HG02571 (cell line): Measurements from ENCODE around the gene SP7.
"Not testable (repeated sequence)": the region's sequence is repeated elsewhere in the genome, so short reads cannot be mapped to it uniquely, and the experiment has no call there.

Source experiments
- ATAC-seq: cut with Tn5 transposase; IDR thresholded peaks from one replicate; pipeline ENCODE4 v1.9.1; 2021; ENCODE audit warnings: mild to moderate bottlenecking, moderate library complexity; ENCODE audit not compliant: unreplicated experiment

SP7 gene

GRCh38 chr12:53336181-53336681, at the start of gene SP7:
SP7 (minus strand) TSS chr12:53336354; CDS start chr12:53335646, 708 bp downstream.
- no peak for ATAC-seq

- ATAC-seq: no peak
Measured at GRCh38 chr12:53383258-53383657, 47.1 kb upstream of the SP7 start.

- ATAC-seq: no peak
Measured at GRCh38 chr12:53381731-53382630, 45.8 kb upstream of the SP7 start.

- no peak for ATAC-seq
Measured at GRCh38 chr12:53380794-53381730, 44.9 kb upstream of the SP7 start.

DNA sequence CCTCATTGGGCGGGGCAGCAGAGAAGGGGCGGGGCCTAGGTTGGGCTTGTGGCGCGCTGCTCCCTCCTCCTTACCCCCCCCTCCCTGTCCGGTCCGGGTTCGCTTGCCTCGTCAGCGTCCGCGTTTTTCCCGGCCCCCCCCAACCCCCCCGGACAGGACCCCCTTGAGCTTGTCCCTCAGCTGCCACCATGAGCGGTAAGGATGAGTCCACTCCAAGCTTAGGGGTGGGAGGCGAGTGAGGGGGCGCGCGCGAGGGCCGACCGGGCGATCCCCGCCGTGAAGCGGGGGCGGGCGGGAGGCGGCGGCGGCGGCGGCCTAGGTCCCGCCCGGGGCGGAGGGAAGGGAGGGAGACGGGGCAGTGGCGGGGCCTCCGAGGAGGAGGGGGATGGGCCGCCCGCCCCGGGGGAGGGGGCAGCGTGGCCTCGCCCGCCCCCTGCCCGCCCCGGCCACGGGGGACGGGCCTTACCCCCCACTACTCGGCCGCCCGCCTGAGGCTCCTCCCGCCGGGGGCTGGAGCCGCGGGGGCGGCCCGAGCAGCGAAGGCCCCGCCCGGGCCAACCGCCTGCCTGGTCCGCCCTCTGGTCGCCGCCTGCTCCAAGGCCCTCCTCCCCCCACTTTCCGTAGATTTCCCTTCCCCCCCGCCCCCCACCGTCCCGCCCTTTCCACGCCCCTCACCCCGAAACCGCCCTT, 44.1 kb upstream of the SP7 start, which contains the start of gene SP1:
SP1 (plus strand) TSS at position 73 of the 690 bp plus-strand sequence; CDS start at position 189, 116 bp downstream.
- peak; percentile 33 for ATAC-seq

GRCh38 chr12:53379389-53380103, 43.4 kb upstream of the SP7 start:
- peak; percentile 66 for ATAC-seq

DNA sequence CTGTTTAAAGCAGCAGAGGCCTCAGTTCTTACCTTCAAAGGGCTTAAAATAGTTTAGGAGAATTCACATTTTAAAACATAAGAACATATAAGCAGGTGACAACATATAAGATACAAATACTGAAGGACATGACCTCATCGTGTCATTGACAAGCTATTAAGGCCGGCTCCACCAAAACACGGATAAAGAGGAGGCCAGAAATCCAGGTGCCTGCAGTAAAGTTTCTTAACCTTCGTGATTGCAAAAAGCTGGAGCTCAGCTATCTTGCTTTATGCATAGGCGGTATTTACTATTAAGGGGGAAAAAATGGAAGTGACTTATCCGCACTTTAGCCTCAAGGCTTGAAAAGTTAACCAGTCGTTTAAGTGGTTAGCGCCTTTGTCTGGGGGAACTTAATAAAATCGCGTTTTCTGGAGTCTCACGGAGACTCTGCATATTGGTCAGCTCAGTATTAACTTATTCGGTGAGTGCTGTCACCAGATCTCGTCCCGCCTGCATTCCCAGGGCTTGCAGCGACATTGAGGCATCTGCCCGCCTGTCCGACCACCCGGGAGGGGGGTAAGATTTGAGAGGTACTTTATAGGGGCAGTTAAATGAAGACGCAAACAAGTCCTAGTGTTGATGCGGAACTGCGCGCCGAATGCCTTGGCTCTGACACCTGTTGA, 42.7 kb upstream of the SP7 start:
- no peak for ATAC-seq

DNA sequence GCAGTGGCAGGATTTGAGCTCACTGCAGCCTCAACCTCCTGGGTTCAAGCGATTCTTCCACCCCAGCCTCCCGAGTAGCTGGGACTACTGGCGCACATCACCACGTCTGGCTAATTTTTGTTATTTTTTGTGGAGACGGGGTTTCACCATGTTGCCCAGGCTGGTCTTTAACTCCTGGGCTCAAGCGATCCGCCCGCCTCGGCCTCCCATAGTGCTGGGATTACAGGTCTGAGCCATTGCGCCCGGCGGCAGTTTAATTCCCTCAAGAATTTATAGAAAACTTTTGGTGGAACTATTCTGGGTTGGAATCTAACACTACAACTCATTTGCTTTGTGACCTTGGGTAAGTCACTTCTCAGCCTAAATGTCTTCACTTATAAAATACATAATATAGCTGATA, 42.1 kb upstream of the SP7 start:
- ATAC-seq: no peak

DNA sequence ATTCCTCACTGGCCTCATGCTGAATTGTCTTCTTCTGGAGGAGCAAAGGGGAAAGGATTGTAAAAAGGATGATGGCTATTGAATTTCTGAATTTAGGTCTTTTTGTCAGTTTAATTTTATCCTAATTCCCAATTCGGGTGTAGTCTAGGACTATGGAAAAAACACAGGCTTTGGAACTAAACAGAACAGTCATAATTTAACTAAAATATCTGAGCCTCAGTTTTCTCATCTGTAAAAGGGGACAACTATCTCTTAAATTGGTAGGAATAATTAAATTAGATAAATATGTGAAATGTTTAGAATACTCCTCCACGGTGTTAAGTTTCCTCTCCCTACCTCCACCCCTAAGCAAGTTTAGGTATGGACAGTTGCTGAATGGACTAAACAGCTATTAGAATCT, 40.6 kb upstream of the SP7 start:
- no peak for ATAC-seq

- not testable (repeated sequence) for ATAC-seq
Measured at GRCh38 chr12:53374277-53374676, 38.1 kb upstream of the SP7 start.

DNA sequence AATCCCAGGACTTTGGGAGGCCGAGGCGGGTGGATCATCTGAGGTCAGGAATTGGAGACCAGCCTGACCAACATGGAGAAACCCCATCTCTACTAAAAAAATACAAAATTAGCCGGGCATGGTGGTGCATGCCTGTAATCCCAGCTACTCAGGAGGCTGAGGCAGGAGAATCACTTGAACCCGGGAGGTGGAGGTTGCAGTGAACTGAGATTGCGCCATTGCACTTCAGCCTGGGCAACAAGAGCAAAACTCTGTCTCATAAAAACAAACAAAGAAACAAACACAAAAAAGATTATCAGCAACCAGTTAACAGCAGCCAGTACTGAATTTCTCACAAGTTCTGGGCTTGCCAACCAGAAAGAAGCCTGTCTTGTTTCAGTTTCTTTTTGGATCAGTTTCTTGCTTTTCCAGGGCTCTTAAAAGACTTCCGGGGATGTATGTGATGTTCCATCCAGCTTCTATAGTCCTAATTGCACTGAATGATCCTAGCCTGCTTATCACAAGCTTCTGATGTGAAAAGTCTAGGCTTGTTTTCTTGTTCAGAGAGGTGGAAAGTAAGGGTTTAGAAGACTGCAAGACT, 37.5 kb upstream of the SP7 start:
- ATAC-seq: not testable (repeated sequence)

- ATAC-seq: no peak
Measured at GRCh38 chr12:53365245-53365904, 29.2 kb upstream of the SP7 start.

- not testable (repeated sequence) for ATAC-seq
Measured at GRCh38 chr12:53361638-53362037, 25.5 kb upstream of the SP7 start.

- no peak for ATAC-seq
Measured at GRCh38 chr12:53358836-53359419, 22.8 kb upstream of the SP7 start.

DNA sequence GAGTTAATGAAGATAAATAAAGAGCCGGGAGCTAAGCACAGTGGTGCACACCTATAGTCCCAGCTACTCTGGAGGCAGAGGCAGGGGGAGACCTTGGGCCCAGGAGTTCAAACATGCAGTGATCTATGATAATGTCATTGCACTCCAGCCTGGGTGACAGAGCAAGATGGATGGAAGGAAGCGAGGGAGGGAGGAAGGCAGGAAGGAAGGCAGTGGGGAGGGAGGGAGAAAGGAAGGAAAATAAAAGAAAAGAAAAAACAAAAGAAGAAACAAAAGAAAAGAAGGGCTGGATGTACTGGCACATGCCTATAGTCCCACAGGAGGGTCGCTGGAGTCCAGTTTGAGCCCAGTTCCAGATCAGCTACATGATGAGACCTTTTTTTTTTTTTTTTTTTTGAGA, 19.0 kb upstream of the SP7 start:
- ATAC-seq: no peak

- no peak for ATAC-seq
Measured at GRCh38 chr12:53353257-53353655, 17.1 kb upstream of the SP7 start.

DNA sequence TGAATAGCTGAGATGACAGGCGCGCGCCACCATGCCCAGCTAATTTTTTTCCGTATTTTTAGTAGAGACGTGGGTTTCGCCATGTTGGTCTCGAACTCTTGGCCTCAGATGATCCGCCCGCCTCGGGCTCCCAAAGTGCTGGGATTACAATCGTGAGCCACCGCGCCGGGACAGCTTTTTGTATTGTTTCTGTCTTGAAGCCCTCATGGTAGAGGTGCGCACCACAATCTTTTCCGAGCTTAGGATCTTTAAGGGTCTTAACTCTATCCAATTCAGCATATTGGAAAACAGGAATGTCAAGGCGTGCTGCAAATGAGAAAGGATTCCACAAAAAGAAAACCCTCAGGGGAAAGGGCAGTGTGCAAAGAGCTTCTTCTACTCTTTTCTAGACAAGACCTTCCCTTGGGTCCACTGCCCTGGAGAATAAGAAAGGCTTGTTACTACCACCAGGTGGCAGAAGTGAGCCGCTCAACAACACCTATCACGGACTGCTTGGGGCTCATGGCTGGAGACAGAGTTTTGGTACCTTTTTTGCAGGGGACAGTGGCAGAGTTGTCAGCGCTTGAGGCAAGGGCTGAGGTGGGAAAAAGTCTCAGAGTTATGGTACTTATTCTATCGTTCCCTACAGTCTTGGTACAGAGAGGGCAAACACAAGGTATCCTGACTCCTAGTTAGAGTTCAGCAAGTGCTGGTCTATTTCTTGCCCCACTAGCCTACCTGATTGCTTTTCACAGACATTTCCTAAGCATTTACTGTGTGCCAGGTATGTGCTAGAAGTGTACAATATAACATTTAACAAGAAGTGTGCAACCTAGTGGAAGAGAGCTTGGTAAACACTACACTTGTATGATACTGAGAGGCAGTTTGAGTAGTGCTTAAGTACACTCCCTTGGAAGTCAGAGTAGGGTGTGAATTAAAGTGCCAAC, 16.4 kb upstream of the SP7 start:
- peak; percentile 63 for ATAC-seq
